HEK293T (cell line): ENCODE data around the gene ATP6V1G1.

Experiments used
- ARNT ChIP-seq: fragments of 450-650 bp; IDR thresholded peaks from 2 replicates; pipeline ENCODE4 v1.6.1; 2017; ENCODE audit warnings: mild to moderate bottlenecking
- BHLHE40 ChIP-seq: fragments of 450-650 bp; IDR thresholded peaks from 2 replicates; pipeline ENCODE4 v1.6.1; 2016; ENCODE audit warnings: mild to moderate bottlenecking, moderate library complexity, borderline replicate concordance
- ELF4 ChIP-seq: fragments of 450-650 bp; IDR thresholded peaks from 2 replicates; pipeline ENCODE4 v1.6.1; 2017; ENCODE audit warnings: antibody characterized with exemption
- FOXA1 ChIP-seq: fragments of 450-650 bp; IDR thresholded peaks from 2 replicates; pipeline ENCODE4 v1.6.1; 2016; ENCODE audit warnings: mild to moderate bottlenecking
- FOXK2 ChIP-seq: fragments of 450-650 bp; IDR thresholded peaks from 2 replicates; pipeline ENCODE4 v1.6.1; 2016; ENCODE audit warnings: mild to moderate bottlenecking
- FOXM1 ChIP-seq: fragments of 450-650 bp; IDR thresholded peaks from 2 replicates; pipeline ENCODE4 v1.6.1; 2017; ENCODE audit warnings: mild to moderate bottlenecking, borderline replicate concordance
- SP1 ChIP-seq: fragments of 450-650 bp; IDR thresholded peaks from 2 replicates; pipeline ENCODE4 v1.6.1; 2017
- SUZ12 ChIP-seq: fragments of 450-650 bp; IDR thresholded peaks from 2 replicates; pipeline ENCODE4 v1.6.1; 2016; ENCODE audit warnings: mild to moderate bottlenecking
- TARDBP ChIP-seq: fragments of 450-650 bp; IDR thresholded peaks from 2 replicates; pipeline ENCODE4 v1.6.1; 2016
- ZNF384 ChIP-seq: fragments of 450-650 bp; IDR thresholded peaks from 2 replicates; pipeline ENCODE4 v1.6.1; 2016
- TF ChIP-seq, protein P1 (sequence below): fragments of 450-650 bp; IDR thresholded peaks from 2 replicates; pipeline ENCODE4 v1.6.1; 2016

DNA sequence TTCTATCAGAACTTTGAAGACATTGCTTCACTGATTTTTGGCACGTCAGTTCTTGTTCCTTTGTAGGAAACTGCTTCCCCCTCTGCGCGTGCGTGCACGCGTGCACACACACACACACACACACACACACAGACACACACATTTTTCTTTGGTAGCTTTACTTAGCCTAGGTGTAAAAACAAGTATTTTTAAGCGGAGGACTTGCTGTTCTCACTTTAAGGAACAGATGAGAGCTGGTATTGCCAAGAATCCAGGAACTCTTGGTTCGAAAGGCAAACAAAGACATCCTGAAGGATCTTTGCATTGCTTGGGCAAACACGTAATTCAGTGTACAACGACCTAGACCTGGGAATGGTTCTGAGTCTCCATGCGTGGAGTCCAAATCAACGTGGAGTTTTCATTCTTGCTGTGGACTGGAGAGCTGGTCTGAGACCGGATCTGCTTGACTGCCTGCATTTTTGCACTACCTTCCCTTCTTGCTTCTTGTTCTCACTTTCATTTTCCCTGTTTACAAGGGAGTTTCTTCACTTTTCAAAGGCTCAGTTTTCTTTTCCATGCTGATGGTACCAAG is 31.7 kb downstream of the ATP6V1G1 start:
- TF ChIP-seq SUZ12 (no peak), FOXA1 (no peak), FOXK2 (no peak), ELF4 (no peak), ARNT (no peak), TARDBP (no peak), SP1 (no peak), BHLHE40 (no peak), ZNF384 (no peak), FOXM1 (no peak)
- TF ChIP-seq, protein P1, sequence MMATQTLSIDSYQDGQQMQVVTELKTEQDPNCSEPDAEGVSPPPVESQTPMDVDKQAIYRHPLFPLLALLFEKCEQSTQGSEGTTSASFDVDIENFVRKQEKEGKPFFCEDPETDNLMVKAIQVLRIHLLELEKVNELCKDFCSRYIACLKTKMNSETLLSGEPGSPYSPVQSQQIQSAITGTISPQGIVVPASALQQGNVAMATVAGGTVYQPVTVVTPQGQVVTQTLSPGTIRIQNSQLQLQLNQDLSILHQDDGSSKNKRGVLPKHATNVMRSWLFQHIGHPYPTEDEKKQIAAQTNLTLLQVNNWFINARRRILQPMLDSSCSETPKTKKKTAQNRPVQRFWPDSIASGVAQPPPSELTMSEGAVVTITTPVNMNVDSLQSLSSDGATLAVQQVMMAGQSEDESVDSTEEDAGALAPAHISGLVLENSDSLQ, result no peak
